Loucy (cell line): Measurements from ENCODE around the gene GPC5.

Experiments used
- H2AFZ ChIP-seq: fragments of 200-600 bp; sonication (generic); 2 replicates; pipeline ENCODE4 v1.6.0; 2016; ENCODE audit warnings: antibody characterized with exemption, mild to moderate bottlenecking, low read length, moderate library complexity
- H3F3A ChIP-seq: fragments of 200-600 bp; 2 replicates; pipeline ENCODE4 v1.6.0; 2016; ENCODE audit warnings: antibody characterized with exemption, low read depth, mild to moderate bottlenecking
- H3K27me3 ChIP-seq: fragments of 200-600 bp; sonication (generic); 2 replicates; pipeline ENCODE4 v1.6.1; 2014; ENCODE audit warnings: low read length, mild to moderate bottlenecking; ENCODE audit not compliant: insufficient read depth, poor library complexity, severe bottlenecking
- H3K36me3 ChIP-seq: fragments of 200-600 bp; sonication (generic); 2 replicates; pipeline ENCODE4 v1.6.1; 2016; ENCODE audit warnings: low read length; ENCODE audit not compliant: insufficient read depth
- H3K4me1 ChIP-seq: fragments of 200-600 bp; sonication (generic); 2 replicates; pipeline ENCODE4 v1.5.1; 2014; ENCODE audit warnings: low read length, mild to moderate bottlenecking; ENCODE audit not compliant: insufficient read depth, poor library complexity, severe bottlenecking
- H3K4me2 ChIP-seq: fragments of 200-600 bp; sonication (generic); 2 replicates; pipeline ENCODE4 v1.6.0; 2014; ENCODE audit warnings: antibody characterized with exemption, low read length, low read depth, mild to moderate bottlenecking; ENCODE audit not compliant: poor library complexity, severe bottlenecking
- H3K4me3 ChIP-seq: fragments of 200-600 bp; sonication (generic); 2 replicates; pipeline ENCODE4 v1.5.1; 2014; ENCODE audit warnings: low read length, mild to moderate bottlenecking, mixed read lengths; ENCODE audit not compliant: poor library complexity, severe bottlenecking
- H3K79me2 ChIP-seq: fragments of 200-600 bp; sonication (generic); 2 replicates; pipeline ENCODE4 v1.6.1; 2014; ENCODE audit warnings: low read length; ENCODE audit not compliant: insufficient read depth
- H3K9ac ChIP-seq: fragments of 200-600 bp; sonication (generic); 2 replicates; pipeline ENCODE4 v1.6.0; 2014; ENCODE audit warnings: mild to moderate bottlenecking, low read depth, low read length, moderate library complexity; ENCODE audit not compliant: poor library complexity, severe bottlenecking
- H3K9me2 ChIP-seq: fragments of 200-600 bp; sonication (generic); replicated peaks from 2 replicates; pipeline ENCODE4 v1.6.1; 2016; ENCODE audit warnings: low read depth, low read length, mixed read lengths
- H3K9me3 ChIP-seq: fragments of 200-600 bp; sonication (generic); 2 replicates; pipeline ENCODE4 v1.6.1; 2014; ENCODE audit warnings: mild to moderate bottlenecking, antibody characterized with exemption, low read length, low read depth; ENCODE audit not compliant: insufficient read depth
- H4K20me1 ChIP-seq: fragments of 200-600 bp; sonication (generic); 2 replicates; pipeline ENCODE4 v1.6.0; 2014; ENCODE audit warnings: antibody characterized with exemption, low read length, mild to moderate bottlenecking; ENCODE audit not compliant: insufficient read depth, poor library complexity, severe bottlenecking
- CTCF ChIP-seq: fragments of 200-600 bp; sonication (generic); conservative IDR thresholded peaks from 2 replicates; pipeline ENCODE4 v1.5.1; 2014; ENCODE audit warnings: mild to moderate bottlenecking, antibody characterized with exemption, low read length
- EZH2phosphoT487 ChIP-seq: fragments of 200-600 bp; IDR thresholded peaks from 2 replicates; pipeline ENCODE4 v1.6.1; 2018; ENCODE audit warnings: antibody characterized with exemption, mild to moderate bottlenecking, moderate library complexity, borderline replicate concordance

Gene GPC5

GRCh38 chr13:91802957-91803356 lies 404.5 kb downstream of the GPC5 start:
- no peaks in the 10 kb centered on the region for H3F3A ChIP-seq
- no peaks in the 10 kb centered on the region for H3K9me2 ChIP-seq
- H3K4me3 ChIP-seq: no peak overlapping the region

GRCh38 chr13:91804724-91805123 lies 406.3 kb downstream of the GPC5 start:
- no peak for TF ChIP-seq CTCF
- TF ChIP-seq EZH2phosphoT487: no peak
- H3K4me3 ChIP-seq: no peak overlapping the region
- H3K9me2 ChIP-seq: no peaks in the 10 kb centered on the region
- no peaks in the 10 kb centered on the region for H3K36me3 ChIP-seq
- no peaks in the 10 kb centered on the region for H3F3A ChIP-seq
- no peaks in the 10 kb centered on the region for H3K27me3 ChIP-seq
- no peak overlapping the region for H3K4me2 ChIP-seq
- no peak overlapping the region for H2AFZ ChIP-seq
- H4K20me1 ChIP-seq: no peaks in the 10 kb centered on the region
- H3K4me1 ChIP-seq: no peaks in the 10 kb centered on the region
- no peaks in the 10 kb centered on the region for H3K9me3 ChIP-seq
- no peak overlapping the region for H3K9ac ChIP-seq
- no peaks in the 10 kb centered on the region for H3K79me2 ChIP-seq

More at GRCh38 chr13:91802957-91803356, 404.5 kb downstream of the GPC5 start:
- Histone ChIP-seq H3K9ac (no peak overlapping the region), H2AFZ (no peak overlapping the region), H3K9me3 (no peaks in the 10 kb centered on the region), H3K27me3 (no peaks in the 10 kb centered on the region), H3K79me2 (no peaks in the 10 kb centered on the region), H3K4me1 (no peaks in the 10 kb centered on the region), H3K36me3 (no peaks in the 10 kb centered on the region), H3K4me2 (no peak overlapping the region), H4K20me1 (no peaks in the 10 kb centered on the region)
- TF ChIP-seq EZH2phosphoT487 (no peak), CTCF (no peak)

GRCh38 chr13:91805605-91806004 lies 407.2 kb downstream of the GPC5 start:
- H3K9me3 ChIP-seq: no peaks in the 10 kb centered on the region
- H4K20me1 ChIP-seq: no peaks in the 10 kb centered on the region
- H3K4me3 ChIP-seq: no peak overlapping the region
- no peak overlapping the region for H2AFZ ChIP-seq
- TF ChIP-seq CTCF: peak; percentile 13; the same call in 1 of the 2 replicates
- TF ChIP-seq EZH2phosphoT487: no peak
- H3F3A ChIP-seq: no peaks in the 10 kb centered on the region
- H3K79me2 ChIP-seq: no peaks in the 10 kb centered on the region
- H3K4me2 ChIP-seq: no peak overlapping the region
- no peak overlapping the region for H3K9ac ChIP-seq
- no peaks in the 10 kb centered on the region for H3K36me3 ChIP-seq
- H3K4me1 ChIP-seq: no peaks in the 10 kb centered on the region
- H3K9me2 ChIP-seq: no peaks in the 10 kb centered on the region
- H3K27me3 ChIP-seq: no peaks in the 10 kb centered on the region
